Duodenal mucosa (tissue), 2 donors: ENCODE measurements around the gene RTL10.

Experiments
- H3K27ac ChIP-seq: one replicate; pipeline ENCODE4 v1.7.0; 2013; ENCODE audit warnings: low read depth, low read length
- H3K27me3 ChIP-seq, 2 donors: one replicate each; pipeline ENCODE4 v1.7.0; 2013; ENCODE audit warnings: low read length in 2 of 2, control low read depth in 1 of 2; ENCODE audit not compliant: insufficient read depth in 2 of 2, control insufficient read depth in 1 of 2
- H3K36me3 ChIP-seq, 2 donors: one replicate each; pipeline ENCODE4 v1.7.0; 2013; ENCODE audit warnings: low read length in 2 of 2, control low read depth in 1 of 2; ENCODE audit not compliant: insufficient read depth in 2 of 2, control insufficient read depth in 1 of 2
- H3K4me1 ChIP-seq, 2 donors: one replicate each; pipeline ENCODE4 v1.7.0; 2013; ENCODE audit warnings: low read length in 2 of 2, control low read depth in 1 of 2; ENCODE audit not compliant: insufficient read depth in 2 of 2, control insufficient read depth in 1 of 2
- H3K4me3 ChIP-seq, 2 donors: one replicate each; pipeline ENCODE4 v1.7.0; 2013; ENCODE audit warnings: low read length in 2 of 2, low read depth in 1 of 2
- H3K9ac ChIP-seq, 2 donors: one replicate each; pipeline ENCODE4 v1.7.0; 2013; ENCODE audit warnings: low read length in 2 of 2, low read depth in 1 of 2
- H3K9me3 ChIP-seq, 2 donors: one replicate each; pipeline ENCODE4 v1.7.0; 2013; ENCODE audit warnings: low read length in 2 of 2, control low read depth in 1 of 2; ENCODE audit not compliant: control insufficient read depth in 1 of 2

RTL10 gene

DNA sequence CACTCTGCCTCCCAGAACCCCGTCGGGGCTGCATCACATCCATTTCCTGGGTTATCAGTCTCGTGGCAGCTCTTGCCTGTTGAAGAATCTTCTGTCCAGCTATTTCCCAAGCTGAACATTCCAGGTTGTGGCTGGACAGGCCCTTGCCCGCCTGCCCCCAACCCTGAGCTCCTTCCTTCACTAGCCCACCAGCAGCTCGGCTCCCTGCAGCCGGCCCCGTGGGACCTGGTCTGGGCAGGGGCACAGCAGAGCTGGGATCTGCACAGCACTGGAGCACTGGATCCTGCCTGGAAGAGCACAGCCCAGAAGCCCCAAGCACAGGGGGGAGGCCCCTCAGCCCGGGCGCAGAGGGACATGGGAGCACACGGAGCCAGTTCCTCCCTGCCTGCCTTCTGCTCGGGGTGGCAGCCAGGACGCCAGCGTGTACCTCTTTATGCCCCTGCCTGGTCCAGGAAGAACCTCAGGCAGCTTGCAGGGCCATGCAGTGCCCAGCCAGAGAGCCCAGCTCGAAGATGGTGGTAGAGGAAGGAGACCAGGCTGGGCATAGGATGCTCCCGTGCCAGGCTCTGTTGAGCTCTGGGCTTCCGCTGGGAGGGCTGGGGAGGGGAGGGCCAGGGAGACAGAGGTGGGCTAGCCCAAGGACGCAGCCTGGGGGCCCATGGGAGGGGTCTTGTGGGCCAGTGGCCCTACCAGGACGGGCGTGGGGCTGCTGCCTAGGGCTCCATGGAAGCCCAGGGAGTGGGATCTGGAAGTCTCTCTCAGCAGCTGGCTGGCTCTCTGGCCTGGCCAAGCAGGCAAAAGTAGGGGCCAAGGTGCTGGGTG, 16.6 kb upstream of the RTL10 start:
- H3K36me3 ChIP-seq = no peaks in the 10 kb centered on the region
- no peaks in the 10 kb centered on the region for H3K9me3 ChIP-seq
- no peak overlapping the region for H3K27ac ChIP-seq
- H3K9ac ChIP-seq = no peak overlapping the region
- H3K4me3 ChIP-seq = no peak overlapping the region
- no peaks in the 10 kb centered on the region for H3K27me3 ChIP-seq
- peaks cover 19 to 27% of the 10 kb centered on the region in 2 donors for H3K4me1 ChIP-seq

DNA sequence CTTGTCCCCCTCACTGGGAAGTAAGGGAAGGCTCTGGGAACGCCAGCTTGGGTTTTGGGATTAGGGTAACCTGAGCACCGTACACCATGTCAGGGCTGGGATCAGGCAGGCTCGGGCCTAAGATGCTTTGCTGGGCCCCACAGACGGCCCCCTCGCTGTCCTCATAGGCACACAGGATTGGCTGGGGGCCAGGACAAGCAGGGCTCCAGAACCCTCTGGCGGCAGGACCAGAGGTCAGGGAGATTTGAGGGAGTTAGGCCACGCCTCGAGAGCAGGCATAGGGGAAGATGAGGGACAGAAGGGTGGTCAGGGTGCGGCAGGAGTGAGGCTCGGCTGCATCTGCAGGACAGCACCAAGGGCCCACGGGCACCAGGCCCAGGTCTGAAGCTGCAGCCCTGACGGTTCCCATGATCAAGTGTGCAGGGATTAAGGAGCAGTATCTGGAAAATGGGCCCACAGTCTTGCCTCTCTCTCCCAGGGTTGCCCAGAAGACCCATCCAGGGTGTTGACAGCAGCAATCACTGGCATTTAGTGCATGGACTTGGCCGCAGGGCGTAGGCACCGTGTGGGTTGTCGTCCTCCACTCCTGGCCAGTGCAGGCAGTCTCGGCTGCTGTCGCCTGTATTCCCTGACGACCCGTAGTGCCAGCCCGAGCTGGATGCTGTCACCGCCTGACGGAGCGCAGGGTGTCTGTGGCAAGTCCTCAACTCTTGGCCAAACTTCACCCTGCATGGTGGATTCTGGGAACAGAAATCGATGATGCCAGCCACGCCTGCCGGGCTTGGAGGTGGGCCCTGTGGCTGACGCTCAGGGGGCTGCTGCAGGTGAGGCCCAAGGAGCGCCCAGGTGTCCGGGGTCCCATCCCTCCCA, 15.7 kb upstream of the RTL10 start:
- Histone ChIP-seq H3K27me3 (no peaks in the 10 kb centered on the region), H3K36me3 (no peaks in the 10 kb centered on the region), H3K9me3 (no peaks in the 10 kb centered on the region), H3K27ac (no peak overlapping the region), H3K9ac (no peak overlapping the region), H3K4me1 (peaks cover 19 to 27% of the 10 kb centered on the region in 2 donors), H3K4me3 (no peak overlapping the region)

DNA sequence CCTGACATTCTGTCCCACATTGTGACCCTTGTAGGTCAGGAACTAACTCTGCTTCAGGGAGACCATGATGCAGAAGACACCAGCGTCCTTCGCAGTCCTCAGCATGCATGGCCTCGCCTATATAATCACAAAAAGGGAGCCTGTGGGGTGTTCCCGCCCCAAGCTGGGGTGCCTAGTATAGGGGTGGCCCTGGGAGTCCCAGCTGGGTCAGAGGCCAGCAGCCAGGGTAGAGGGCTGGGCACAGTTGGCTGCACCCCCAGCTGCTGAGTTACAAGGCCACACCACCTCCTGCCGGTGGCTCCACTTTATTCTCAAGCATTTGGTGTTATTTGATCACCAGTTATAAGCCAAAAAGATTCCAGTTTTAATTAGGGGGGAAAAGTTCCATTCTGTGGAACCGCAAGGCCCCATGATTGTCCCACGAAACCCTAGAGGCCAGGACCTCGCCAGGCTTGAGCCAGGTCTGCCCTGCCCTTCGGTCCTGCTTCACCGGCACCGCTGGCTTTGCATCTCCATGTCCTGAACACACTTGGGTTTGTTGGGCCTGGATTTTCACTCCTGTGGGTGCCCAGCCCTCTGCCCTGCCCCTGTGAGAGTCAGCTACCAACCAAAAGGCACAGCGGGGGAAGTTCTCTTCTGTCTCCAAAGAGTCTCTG, 15.0 kb upstream of the RTL10 start:
- Histone ChIP-seq H3K9ac (no peak overlapping the region), H3K27me3 (no peaks in the 10 kb centered on the region), H3K4me1 (peaks cover 19 to 22% of the 10 kb centered on the region in 2 donors), H3K9me3 (no peaks in the 10 kb centered on the region), H3K4me3 (no peak overlapping the region), H3K36me3 (no peaks in the 10 kb centered on the region), H3K27ac (no peak overlapping the region)

DNA sequence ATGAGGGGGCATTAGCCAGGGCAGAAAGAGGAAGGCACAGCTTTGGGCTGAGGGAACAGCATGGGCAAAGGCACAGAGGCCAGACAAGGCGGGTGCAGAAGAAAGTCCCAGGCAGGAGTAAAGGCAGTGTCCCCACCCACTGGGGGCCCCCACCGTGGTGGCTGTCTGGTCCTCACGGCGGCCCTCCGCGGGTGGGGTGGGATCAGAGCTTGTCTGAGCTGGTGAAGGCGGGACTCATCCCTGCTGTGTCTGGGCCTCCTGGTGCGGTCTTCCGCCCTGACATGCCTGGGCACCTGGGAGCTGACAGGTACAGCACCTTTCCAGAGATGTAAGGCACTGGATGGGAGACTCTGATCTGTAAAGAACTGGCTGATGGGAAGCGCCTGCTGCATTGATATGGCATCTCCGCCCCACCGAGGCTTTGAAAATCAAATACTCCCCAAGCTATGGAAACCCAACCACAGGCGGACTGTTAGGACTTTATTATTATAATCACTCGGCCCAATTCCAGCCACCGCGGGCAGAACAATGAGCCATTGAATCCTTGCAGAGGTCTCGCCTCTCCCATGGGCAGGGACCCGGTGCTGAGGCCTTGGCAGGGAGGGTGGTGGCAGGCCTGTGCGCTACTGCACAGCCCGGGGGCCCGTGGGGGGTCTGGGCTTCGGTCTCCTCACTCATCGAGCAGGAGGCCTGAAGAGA, 14.2 kb upstream of the RTL10 start:
- Histone ChIP-seq H3K9ac (no peak overlapping the region), H3K4me3 (no peak overlapping the region), H3K27ac (no peak overlapping the region), H3K4me1 (peaks cover 14 to 15% of the 10 kb centered on the region in 2 donors), H3K36me3 (no peaks in the 10 kb centered on the region), H3K27me3 (no peaks in the 10 kb centered on the region), H3K9me3 (no peaks in the 10 kb centered on the region)

DNA sequence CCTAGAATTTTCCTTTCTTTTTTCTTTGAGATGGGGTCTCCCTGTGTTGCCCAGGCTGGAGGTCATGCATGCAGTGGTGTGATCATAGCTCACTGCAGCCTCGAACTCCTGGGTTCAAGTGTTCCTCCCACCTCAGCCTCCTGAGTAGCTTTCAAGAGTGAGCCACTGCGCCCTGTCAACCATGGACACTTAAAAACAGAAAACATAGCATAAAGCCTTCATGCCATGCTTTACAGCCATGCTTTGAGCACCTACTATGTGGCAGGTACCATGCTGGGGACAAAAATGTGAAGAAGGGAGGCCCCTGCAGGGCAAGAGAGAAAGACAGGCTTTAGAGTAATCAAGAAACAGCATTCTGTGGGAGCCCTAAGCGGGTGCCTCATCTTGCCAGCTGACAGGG, 13.7 kb upstream of the RTL10 start:
- Histone ChIP-seq H3K4me3 (no peak overlapping the region), H3K27ac (no peak overlapping the region), H3K36me3 (no peaks in the 10 kb centered on the region), H3K4me1 (peaks cover 9 to 10% of the 10 kb centered on the region in 2 donors), H3K27me3 (no peaks in the 10 kb centered on the region), H3K9ac (no peak overlapping the region), H3K9me3 (no peaks in the 10 kb centered on the region)

DNA sequence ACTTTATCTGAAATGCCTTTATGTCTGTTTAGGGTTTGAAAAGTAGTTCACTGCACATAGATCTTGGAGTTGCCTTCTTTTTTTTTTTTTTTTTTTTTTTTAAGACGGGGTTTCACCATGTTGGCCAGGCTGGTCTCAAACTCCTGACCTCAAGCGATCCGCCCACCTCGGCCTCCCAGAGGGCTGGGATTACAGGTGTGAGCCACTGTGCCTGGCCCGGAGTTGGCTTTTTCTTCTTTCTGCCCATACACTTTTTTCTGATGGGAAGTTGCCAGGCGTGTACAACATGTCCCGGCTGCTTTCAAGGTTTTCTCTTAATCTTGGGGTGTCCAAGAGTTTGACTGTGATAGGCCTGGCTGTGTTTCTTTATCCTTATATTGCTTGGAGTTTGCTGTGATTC, 12.9 kb upstream of the RTL10 start:
- Histone ChIP-seq H3K36me3 (no peaks in the 10 kb centered on the region), H3K27ac (no peak overlapping the region), H3K27me3 (no peaks in the 10 kb centered on the region), H3K9ac (no peak overlapping the region), H3K9me3 (no peaks in the 10 kb centered on the region), H3K4me3 (no peak overlapping the region), H3K4me1 (peaks cover 6 to 10% of the 10 kb centered on the region in 2 donors)

DNA sequence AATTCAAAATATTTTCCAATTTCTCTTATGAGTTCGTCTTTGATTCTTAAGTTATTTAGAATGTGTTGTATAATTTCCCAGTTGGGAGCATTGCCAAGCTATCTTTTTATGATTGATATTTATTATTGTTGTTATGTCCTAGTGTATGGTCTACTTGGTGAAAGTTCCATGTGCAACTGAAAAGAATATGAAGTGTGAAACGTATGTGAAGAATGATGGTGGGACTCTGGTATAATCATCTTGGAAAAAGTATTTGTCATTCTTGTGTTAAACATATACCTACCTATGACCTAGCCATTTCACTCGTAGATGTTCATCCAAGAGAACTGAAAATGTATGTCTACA, 12.0 kb upstream of the RTL10 start:
- Histone ChIP-seq H3K9ac (no peak overlapping the region), H3K27me3 (no peaks in the 10 kb centered on the region), H3K9me3 (no peaks in the 10 kb centered on the region), H3K4me3 (no peak overlapping the region), H3K27ac (no peak overlapping the region), H3K4me1 (peaks cover 6 to 10% of the 10 kb centered on the region in 2 donors), H3K36me3 (no peaks in the 10 kb centered on the region)

DNA sequence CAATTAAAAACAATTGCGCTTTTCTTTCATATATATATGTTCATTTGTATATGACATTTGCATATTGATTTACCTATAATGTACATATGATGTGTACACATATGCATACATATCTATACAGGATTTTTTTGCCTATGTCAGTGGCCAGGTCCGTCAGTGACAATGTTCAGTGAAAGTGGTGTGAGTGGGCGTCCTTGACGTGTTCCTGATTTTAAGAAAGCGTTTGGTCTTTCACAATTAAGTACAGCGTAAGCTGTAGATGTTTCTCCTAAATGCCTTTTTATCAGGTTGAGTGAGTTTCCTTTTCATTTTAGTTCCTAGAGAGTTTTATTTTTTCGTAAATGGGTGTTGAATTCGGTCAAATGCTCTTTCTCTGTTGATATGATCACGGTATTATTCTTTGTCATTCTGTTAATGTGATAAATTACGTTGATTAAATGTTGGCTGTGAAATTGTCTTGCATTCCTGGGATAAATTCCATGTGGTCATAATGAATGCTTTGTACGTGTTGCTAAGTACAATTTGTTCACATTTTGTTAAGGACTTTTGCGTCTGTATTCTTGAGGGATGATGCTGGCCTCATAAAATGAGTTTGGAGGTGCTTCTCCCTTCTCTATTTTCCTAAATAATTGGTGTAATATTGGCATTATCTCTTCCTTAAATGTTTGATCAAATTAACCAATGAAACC, 10.6 kb upstream of the RTL10 start:
- Histone ChIP-seq H3K4me1 (peaks cover 6 to 10% of the 10 kb centered on the region in 2 donors), H3K27me3 (no peaks in the 10 kb centered on the region), H3K9ac (no peak overlapping the region), H3K9me3 (no peaks in the 10 kb centered on the region), H3K4me3 (no peak overlapping the region), H3K27ac (no peak overlapping the region), H3K36me3 (no peaks in the 10 kb centered on the region)

DNA sequence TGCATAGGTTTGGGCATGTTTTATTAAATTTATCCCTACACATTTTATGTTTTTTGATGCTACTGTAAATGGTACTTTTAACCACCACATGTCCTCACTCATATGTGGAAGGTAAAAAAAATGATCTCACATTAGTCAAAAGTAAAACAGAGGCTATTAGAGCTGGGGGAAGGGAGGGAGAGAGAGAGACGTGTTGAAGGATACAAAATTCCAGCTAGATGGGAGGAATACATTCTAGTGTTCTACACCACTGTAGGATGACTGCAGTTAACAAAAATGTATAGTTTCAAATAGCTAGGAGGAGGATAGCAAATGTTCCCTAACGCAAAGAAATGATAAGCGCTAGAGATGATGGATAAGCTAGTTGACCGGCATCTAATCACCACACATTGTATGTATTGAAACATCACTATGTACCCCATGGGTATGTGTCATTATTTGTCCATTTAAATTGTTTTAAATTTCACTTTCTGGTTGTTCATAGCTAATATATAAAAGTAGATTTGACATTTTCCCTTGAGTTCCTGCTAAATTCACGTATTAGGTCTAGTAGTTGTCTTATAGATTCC, 9.9 kb upstream of the RTL10 start:
- no peak overlapping the region for H3K9ac ChIP-seq
- peaks cover 5 to 8% of the 10 kb centered on the region in 2 donors for H3K4me1 ChIP-seq
- H3K4me3 ChIP-seq = no peak overlapping the region
- H3K36me3 ChIP-seq = no peaks in the 10 kb centered on the region
- no peaks in the 10 kb centered on the region for H3K27me3 ChIP-seq
- H3K27ac ChIP-seq = no peak overlapping the region
- H3K9me3 ChIP-seq = no peaks in the 10 kb centered on the region
